ENCODE data around the gene TREML2.
"Not testable (repeated sequence)": the region's sequence is repeated elsewhere in the genome, so short reads cannot be mapped to it uniquely, and the experiment has no call there.

TREML2 gene

DNA sequence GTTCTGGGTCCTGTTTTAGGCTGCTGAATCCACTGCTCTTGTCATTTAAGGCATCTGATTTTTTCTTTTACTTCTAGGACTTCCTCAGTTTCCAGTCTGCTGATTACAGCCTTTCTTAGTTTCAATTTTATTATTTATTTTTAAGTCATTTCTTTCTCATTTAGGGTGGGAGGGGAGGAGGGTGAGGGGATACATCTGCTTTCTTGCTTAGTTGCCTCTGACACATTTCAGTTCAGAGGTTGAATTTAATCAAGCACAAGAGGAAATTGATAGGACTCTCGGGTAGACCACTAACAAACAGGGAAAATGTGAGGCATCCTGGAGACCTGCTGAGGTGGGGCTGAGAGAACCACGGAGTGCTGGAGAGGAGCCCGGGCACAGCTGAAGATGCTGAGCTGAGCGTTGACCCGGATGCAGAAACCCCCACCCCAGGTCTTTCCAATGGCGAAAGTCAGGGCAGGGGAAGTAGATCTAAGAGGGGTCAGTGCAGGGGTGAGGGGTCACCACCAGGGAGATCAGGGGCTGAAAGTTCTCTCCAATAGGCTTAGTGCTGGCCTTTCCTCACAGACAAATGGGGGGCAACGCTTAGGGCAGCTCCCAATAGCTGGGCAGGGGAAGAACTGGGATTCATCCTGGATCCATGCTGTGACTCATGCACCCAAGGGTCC lies 7.6 kb upstream of the TREML2 start:
- no peak for DNase-seq

DNA sequence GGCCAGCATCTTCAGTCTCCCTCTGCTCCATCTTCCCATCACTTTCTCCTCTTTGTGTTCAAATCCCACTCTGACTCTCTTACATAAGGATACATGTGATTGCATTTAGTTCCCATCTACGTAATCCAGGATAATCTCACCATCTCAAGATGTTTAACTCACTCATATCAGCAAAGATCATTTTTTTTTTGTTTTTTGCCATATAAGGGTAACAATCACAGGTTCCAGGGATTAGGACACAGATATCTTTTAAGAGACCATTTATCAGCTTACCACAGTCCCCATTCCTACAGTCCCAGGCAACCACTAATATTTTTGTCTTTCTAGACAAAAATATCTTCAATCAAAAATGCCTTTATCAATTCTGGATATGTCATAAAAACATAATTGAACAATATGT lies 3.2 kb upstream of the TREML2 start:
- no peak for DNase-seq

DNA sequence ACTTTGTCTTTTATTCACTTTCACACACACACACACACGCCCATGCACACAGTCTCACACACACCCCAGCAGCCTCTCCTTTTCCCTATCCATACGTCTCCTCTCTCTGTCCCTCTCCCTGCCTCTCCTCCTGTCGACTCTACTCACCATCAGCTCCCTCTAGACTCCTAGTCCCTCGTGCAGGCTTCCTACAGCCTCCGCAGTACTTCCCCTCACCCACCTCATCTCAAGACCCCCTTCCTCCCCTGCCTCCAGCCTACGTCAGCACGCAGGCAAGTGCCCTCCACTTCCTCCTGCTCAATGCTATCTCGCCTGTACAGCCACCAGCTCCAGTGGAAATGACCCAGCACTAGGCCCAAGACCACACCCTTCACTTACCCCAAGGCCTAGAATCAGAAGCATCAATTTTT lies 820 bp upstream of the TREML2 start:
- DNase-seq: peak in 1 of 2 donors; percentile 53

DNA sequence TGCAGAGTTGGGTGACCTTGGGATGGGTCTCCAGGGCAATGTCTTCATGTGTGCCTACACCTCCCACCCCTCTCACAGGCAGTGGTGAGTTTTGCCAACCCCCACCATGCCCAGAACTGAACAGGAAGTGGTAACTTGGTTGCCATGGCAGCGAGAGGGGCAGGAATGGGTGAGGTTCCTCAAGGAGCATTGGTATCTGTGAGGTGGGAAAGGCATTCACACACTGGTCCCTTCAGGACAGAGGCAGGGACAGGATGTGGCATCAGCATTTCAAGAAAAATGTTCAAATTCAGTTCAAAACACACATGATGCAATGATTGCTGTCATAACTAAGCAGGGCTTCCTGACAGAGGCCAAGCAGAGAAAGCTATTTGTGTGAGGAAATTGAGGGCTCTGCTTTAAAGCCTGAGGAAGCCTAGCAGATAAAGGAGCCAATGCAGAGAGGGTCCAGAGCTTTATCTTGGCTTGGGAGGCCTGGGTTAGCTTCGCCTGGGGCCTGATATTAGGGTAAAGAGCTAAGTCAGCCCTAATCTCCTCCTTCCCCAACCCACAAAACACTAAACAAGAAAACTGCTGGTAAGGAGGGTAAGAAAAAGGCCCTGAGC lies 551 bp downstream of the TREML2 start:
- peak; percentile 82 for DNase-seq

DNA sequence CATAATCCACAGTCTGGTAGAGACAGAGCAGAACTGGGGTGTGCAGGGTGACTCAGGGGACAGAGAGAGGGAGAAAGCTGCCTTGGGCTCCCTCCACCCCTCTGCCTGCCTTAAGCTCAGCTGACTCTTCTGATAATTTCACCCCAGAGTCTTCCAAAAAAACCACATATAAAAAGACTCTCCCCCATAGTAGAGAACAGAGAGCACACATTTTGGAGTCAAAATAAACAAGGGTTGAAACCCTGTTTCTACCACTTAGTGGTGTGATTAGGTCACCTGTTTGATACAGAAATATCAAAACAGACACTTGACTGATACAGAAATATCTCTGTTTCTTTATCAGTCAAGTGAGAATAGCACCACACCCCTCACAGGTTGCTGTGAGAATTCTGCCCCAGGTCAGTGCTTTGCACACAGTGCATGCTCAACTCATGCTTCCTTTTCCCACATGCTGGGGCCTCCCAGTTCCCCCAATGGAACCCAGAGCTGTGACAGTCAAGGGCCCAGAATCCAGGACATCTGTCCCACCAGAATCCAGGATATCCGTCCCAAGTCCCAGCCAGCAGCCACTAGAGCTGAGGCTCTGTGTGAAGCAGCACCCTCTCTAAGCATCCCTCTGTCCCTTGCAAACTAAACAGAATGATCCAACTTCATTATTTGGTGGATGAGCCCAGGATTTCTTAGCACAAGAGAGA lies 1.2 kb downstream of the TREML2 start:
- DNase-seq: peak; percentile 33 to 47

DNA sequence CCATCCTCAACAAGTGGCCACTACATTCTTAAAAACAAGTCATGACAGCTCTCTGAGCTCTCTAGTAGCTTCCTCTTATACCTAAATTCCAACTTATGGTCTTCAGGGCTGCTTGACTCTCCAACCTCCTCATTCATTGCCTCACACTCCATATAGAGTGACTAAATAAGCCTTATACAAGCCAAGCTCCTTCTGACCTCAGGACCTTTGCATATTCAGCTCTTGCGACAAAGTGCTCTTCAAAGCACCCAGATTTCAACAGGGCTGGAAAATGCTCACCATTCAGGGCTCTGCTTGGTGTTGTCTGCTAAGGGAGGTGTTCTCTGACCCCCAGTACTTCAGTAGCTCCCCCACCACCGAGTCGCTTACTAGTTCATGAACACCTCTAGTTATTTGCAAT lies 3.7 kb downstream of the TREML2 start:
- DNase-seq: no peak

DNA sequence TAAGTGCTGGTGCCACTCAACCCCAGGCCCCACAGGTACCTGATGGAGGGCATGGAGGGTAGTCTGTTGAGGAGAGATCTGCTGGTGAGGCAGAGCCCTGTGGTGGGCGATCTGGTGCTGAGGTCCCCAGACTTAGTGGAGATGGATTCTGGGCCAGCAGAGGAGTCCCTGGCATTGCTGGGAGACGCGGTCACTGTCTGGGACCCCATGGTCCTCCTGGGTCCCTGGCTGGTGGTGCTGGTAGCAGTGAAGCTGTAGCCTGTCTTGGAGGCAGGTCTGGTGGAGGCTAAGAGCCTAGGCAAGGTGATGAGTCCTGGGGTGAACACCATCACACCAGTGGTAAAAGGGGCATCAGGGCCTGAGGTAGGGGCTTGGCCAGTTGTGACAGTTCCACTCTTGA lies 6.6 kb downstream of the TREML2 start:
- DNase-seq: no peak

DNA sequence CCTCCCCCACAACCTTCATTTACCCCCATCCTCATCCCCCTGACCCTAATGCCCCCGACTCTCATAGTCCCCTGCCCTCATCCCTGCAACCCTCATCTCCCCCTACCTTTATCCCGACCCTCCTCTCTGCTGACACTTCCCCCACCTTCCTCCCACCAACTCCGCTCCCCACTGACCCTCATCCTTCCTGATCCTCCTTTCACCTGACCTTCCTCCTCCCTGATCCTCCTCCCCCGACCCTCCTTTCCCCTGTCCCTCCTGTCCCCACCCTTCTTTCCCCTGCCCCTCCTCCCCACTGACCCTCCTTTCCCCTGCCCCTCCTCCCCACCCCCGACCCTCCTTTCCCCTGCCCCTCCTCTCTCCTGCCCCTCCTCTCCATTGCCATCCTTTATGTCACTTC lies 7.1 kb downstream of the TREML2 start:
- DNase-seq: no peak

DNA sequence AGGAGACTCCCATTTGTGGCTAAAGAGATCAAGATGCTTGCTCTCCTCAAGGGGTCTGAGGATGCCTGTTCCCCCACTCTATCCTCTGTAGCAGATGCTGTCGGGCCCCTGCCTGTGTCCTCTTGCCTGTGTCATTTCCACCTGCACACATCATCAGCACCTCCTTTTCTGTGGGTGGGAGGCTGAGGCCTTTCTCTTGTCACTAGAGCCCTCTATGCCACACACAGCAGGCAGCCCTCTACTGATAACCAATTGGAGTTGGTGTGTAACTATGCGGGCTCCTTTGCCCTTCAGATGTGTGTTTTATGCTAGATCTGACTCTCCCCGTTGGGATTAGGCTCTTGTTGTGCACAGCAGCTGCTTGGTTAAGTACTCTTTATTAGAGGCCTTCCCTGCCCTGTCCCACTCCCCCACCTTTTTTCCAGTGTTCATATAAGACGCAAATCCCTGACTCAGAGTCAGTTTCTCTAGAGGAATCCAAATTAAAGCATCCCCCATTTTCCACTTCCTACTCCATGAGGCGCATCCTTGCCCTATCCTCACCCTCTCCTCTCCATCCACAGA lies 7.7 kb downstream of the TREML2 start:
- no peak for DNase-seq

DNA sequence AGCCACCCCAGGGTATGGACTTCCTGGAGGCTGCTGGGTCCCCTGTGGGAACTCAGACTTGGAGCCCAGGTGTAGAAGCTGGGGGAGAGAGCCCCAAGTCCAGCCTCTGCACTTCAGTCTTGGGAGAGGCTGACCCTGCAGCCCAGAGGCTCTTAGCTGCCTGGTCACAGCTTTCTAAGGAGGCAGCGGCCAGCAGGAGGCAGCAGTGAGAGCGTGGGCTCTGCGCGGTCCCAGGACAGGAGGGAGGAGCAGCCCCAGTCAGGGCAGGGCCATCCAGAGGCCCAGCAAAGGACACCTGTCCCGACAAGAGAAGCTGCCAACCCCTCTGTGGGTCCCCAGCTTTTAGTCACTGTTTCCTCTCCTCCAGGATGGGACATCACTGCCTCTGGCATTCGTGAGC lies 9.4 kb downstream of the TREML2 start:
- peak; percentile 26 to 41 for DNase-seq

DNA sequence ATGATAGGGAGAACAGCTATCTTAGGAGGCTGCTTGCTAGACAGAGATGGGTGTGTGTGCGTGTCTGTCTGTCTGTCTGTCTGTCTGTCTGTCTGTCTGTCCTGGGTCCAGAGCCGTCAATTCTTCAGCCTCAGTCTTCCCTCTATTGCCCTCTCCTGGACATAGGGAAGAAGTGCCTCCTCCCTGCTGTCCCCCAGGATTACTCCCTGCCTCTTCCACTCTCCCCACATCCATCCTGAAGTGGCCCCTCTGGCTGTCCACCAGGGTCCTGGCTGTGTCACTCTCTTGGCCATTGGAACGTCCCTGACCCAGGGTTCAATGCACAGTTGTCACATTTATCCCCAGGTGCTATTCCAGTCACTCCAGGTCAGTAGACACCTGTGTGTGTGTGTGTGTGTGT lies 10.2 kb downstream of the TREML2 start:
- DNase-seq: no peak

DNA sequence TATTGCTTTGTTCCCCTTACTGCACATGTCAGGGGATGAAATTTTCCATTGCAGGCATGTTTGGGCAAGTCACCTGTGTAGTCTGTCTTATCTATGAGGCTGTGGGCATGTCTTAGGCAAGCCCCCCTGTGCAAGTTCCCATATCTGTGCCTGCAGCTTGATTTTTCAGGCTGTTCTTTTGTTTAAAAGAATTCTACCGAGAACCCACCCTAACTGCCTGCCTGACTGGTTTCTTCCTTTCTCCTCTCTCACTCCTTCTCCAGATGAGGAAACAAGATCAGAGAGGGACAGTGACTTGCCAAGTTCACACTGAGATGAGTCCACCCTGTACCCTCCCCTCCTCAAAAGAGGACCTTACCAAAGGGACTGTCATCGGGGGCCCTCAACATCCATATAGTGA lies 11.0 kb downstream of the TREML2 start:
- no peak for DNase-seq

DNA sequence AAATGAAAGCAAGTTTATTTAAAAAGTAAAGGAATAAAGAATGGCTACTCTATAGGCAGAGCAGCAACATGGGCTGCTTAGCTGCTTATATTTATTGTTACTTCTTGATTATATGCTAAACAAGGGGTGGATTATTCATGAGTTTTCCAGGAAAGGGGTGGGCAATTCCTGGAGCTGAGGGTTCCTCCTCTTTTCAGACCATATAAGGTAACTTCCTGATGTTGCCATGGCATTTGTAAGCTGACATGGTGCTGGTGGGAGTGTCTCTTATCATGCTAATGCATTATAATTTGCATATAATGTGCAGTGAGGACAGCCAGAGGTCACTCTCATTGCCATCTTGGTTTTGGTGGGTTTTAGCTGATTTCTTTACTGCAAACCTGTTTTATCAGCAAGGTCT lies 11.9 kb downstream of the TREML2 start:
- not testable (repeated sequence) for DNase-seq

DNA sequence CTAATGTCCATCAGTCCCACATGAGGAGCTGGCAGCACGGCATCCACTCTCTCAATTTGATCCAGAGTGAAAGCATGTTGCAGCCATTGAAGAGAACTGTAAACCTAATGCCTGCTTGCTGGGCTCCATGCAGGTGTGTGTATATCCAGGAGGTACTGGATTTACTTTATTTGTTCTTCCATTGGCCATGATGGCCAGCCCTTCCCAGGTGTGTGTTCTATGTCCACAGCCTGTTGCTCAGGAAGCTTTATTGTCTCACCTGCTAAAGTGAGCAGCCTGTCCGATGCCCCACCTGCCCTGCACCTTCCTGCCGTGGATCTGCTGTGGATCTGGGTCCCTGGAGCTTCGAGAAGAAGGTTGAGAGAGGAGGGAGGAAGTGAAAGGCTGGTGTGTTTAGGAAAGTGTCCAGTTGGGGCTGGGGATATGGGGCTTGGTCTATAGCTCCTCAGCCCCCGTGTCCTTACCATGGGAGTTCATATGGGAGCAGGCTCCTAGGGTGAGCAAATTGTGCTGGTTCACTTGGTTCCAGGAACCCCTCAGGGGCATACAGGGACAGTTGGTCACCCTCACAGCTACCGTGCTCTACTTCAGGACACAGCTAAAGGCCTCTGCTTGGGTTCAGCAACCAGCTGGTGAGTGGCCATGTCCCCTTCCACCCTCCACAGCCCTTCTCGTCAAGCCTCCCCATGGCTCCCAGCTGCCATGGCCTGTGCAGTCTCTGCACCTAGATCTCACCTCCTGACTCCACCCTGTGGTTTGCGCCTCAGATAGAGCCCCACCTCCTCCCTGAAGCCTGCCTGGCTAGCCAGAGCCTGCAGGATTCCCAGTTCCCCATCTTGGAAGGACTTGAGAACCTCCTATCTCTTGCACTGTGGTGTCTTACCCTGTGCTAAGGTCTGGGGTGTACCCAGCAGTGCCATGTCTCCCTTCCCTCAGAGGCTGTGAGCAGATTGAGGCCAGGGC lies 12.7 kb downstream of the TREML2 start:
- DNase-seq: no peak

DNA sequence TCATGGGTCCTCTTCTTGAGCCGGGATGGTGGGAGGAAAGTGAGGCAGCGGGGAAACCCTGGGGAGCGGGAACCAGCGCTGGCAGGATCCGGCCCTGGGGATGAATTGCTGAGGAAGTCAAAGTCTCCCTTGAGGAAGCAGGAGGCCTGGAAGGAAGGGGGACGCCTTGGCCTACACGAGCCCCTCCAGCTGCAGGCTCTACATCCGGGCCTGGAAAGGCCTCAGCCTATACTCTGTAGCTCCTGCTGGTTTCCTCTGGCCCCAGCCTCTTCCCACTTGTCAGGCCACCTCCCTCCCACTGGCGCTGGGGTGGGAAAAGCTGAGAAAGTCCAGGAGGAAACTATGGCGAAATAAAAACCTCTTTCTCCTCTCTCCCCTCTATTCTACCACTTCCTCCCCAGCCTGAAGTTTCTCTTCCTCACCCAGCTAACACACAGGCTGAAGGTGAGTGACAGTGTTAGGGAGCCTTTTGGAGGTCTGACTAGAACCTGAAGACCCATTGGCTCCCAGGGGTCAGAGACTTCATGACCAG lies 14.9 kb downstream of the TREML2 start:
- no peak for DNase-seq

DNA sequence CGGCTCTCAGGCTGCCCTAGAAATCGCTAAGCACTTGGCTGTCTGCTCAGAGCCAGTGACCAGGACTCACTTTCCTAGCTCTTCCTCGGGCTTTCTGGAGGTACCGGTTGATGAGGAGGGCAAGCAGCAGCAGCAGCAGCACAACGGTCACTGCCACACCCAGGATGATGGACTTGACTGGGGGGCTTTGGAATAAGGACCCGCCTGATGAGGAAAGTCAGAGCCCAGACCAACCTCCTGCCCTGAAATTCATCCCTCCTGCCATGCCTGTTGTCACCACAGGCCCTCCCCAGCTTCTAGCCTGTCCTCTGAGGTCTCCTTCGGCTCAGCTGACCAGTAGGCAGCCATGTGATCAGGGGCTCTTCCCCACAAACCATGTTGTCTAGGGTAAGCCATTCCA lies 16.2 kb downstream of the TREML2 start:
- no peak for DNase-seq

DNA sequence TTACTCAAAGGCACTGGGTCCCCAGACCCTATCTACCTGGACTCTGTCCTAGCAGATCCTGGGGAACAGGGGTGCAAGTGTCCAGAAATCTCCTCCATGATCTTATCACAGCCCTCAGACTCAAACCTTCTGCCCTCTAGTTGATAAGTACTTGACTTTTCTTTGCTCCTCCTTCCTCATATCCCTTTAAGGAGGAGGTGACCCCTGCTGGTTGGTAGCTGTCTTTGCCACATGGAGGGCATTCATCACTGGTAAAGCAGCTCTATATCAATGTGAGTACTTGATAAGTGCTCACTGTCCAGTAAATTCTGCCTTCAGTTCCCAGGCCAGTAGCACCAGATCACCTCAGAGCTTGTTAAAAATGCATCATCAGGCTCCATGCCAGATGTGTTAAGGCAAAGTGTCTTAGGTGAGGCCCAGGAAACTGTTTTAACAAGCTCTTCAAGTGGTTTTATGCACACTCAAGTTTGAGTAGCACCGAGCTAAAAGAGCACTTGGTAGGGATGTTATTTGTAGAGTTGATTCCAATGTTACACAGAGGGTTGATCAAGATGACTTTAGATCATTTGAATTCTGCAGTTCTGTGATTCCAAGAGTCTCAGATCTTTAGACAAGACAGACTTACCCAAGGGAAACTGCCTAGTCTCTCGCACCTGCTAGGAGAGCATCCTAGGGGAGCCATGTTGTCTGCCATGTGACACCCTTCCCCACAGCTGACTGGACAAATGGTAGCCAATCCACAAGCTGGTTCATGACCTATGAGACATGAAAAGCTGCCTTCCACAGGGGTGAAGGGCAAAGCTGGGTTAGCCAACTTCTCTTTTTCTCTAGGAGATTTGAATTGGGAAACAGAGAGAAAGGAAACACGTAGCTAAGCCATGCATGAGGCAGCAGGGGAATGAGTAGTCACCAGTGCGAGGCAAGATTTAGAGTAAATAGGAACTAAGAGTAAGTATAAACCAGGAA lies 18.6 kb downstream of the TREML2 start:
- peak; percentile 70 to 73 for DNase-seq

DNA sequence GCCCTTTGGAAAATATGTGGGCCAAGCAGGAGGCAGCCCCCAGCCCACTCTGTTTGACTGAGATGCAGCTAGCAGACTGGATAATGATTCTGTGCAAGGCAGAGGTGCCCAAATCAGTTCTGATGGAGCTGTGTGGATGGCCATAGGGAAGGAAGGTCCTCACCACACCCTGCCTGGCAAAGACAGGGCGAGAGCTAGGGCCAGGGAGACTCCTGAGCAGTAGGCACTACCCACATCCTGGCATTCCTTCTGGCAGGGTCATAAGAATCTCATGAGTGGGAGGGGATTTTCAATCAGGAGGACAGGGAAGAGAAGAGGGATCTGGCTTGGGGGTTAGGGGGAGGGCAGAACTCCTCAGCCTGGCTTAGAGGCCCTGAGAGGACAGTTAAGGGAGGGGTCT lies 19.4 kb downstream of the TREML2 start:
- DNase-seq: no peak

DNA sequence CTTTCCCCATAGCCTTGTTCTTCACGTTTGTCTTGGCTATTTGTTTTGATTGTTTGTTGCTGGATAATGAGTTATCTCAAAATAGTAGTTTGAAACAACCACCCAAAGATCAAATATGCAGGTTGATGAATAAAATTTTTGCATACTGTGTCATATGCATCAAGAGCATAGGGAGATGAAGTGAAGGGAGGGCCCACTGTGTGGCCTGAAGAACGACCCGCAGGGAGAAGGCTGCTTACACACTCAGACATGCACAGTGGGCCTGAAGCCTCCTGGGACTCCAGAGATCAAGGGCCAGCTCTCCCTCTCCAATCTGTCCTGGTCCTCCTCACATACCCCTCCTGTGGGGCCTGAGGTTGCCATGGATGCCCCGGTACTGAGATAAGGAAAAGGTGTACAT lies 21.8 kb downstream of the TREML2 start:
- DNase-seq: no peak

DNA sequence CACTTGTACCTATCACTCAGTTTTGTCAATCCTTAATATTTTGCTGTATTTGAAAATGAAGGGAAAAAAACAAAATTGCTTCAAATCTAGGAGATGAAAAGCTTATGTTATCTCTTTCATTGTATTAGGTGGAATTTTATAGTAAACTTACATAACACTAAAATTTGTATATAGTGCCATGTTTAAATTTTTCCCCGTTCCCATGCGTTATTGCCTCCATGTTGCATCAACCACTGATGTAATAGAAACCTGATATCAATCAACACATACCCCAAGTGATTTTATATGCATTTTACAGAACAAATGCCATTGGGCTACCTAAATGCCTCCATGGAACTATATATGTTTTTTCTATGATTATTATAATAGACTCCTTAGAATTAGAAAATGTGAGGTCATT lies 23.3 kb downstream of the TREML2 start:
- DNase-seq: no peak

DNA sequence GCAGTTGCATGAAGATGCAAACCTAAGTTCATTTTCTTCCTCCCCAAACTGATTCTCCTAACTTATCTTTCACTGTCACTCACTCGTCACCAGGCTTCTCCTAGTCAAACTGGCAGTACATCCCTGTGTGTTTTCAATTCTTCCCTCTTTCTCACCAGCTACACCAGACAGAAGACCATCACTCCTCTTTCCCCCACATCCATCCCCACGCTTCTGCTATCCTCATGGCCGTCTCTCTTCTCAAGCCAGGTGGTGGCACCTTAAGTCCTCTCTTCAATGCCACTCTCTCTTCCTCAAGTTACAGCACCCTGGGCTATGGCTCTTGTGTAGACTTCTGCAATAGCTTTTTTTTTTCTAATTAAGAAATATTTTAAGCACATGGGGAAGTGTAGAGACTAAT lies 23.7 kb downstream of the TREML2 start:
- no peak for DNase-seq

All from CD4-positive, alpha-beta T cell treated with Interleukin-4 for 1 hour (primary cell).